ENCODE results near the gene NLN. TPM values are rescaled to one million over a fixed set of nuclear protein-coding genes. Genes with fewer than 3 reads are reported as not detected.
"Not testable (repeated sequence)": the region's sequence is repeated elsewhere in the genome, so short reads cannot be mapped to it uniquely, and the experiment has no call there.

Gene NLN
- total and polyA plus RNA-seq, 2 donors (not counting 1 experiment from before 2014, with no cell fraction given), result 1.7 to 6.8 TPM

DNA sequence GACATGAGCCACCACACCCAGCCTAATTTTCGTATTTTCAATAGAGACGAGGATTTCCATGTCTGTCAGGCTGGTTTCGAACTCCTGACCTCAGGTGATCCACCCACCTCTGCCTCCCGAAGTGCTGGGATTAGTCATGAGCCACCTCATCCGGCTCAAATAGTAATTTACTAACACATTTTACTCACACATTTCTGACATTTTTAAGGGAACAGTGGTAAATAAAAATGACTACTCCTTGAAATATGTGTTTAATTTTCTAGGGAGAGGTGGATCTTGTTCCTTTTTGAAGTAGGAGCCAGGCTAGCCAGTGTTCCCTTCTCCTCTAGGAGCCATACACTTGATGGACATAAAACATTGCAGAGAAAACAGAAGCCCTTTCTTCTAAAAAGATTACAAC, 149.2 kb downstream of the NLN start:
- Histone ChIP-seq H3K36me3 (replicated peaks in 1 of 2; ENCODE audit: control extremely low read depth in 1 of 2, control insufficient read depth in 1 of 2, extremely low read depth in 1 of 2, insufficient read depth in 2 of 2, low read length in 1 of 2) (no peaks in the 10 kb centered on the region), H3K4me3 (ENCODE audit: control extremely low read depth in 1 of 5, extremely low read depth in 1 of 5, insufficient read depth in 1 of 5, low read depth in 2 of 5, low read length in 4 of 5) (no peak overlapping the region), H3K27me3 (replicated peaks in 1 of 4; ENCODE audit: control extremely low read depth in 1 of 4, control insufficient read depth in 3 of 4, insufficient read depth in 4 of 4, low read length in 3 of 4) (no peaks in the 10 kb centered on the region), H3K9ac (ENCODE audit: low read length) (no peak overlapping the region), H3K4me1 (ENCODE audit: control insufficient read depth in 2 of 2, insufficient read depth in 2 of 2, low read length in 2 of 2) (peaks cover 5 to 12% of the 10 kb centered on the region in 2 donors), H3K9me3 (ENCODE audit: control extremely low read depth in 1 of 3, control insufficient read depth in 2 of 3, insufficient read depth in 1 of 3, low read length in 2 of 3) (peaks cover 0 to 2% (median 0%) of the 10 kb centered on the region in 3 donors), H3K4me2 (replicated peaks; ENCODE audit: low read depth, low read length, poor library complexity, severe bottlenecking) (no peak overlapping the region), H3K27ac (ENCODE audit: low read length in 2 of 2) (no peak overlapping the region), H2AFZ (ENCODE audit: insufficient read depth, low read depth, low read length, poor library complexity, severe bottlenecking) (no peak overlapping the region), H4K20me1 (ENCODE audit: control insufficient read depth, insufficient read depth, low read length, poor library complexity, severe bottlenecking) (no peaks in the 10 kb centered on the region), H3K79me2 (ENCODE audit: control insufficient read depth, insufficient read depth, low read length) (no peaks in the 10 kb centered on the region)
- H3K27me3 Mint-ChIP-seq, result no peaks in the 10 kb centered on the region
- peaks cover 6% of the 10 kb centered on the region for H3K9me3 Mint-ChIP-seq (ENCODE audit: insufficient read depth)
- no peak for DNase-seq
- ChIA-PET POLR2A (no interaction called here), CTCF (no interaction called here)
- no peak overlapping the region for H3K27ac Mint-ChIP-seq
- ATAC-seq (ENCODE audit: low read depth), result no peak
- H3K4me1 Mint-ChIP-seq, result peaks cover 13% of the 10 kb centered on the region
- TF ChIP-seq, protein P1, sequence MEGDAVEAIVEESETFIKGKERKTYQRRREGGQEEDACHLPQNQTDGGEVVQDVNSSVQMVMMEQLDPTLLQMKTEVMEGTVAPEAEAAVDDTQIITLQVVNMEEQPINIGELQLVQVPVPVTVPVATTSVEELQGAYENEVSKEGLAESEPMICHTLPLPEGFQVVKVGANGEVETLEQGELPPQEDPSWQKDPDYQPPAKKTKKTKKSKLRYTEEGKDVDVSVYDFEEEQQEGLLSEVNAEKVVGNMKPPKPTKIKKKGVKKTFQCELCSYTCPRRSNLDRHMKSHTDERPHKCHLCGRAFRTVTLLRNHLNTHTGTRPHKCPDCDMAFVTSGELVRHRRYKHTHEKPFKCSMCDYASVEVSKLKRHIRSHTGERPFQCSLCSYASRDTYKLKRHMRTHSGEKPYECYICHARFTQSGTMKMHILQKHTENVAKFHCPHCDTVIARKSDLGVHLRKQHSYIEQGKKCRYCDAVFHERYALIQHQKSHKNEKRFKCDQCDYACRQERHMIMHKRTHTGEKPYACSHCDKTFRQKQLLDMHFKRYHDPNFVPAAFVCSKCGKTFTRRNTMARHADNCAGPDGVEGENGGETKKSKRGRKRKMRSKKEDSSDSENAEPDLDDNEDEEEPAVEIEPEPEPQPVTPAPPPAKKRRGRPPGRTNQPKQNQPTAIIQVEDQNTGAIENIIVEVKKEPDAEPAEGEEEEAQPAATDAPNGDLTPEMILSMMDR (IDR thresholded peaks at IDR 0.05), result no peak
- no peak for TF ChIP-seq EZH2 (IDR thresholded peaks at IDR 0.05; ENCODE audit: borderline replicate concordance, insufficient read depth, low read depth, low read length, poor library complexity, severe bottlenecking)
- intact Hi-C loops (cut with micrococcal nuclease), result no loop called here
- WGBS (ENCODE audit: insufficient coverage), result 92% methylated on average over 2 of the region's 5 CpGs
- no peak overlapping the region for H3K4me3 Mint-ChIP-seq

DNA sequence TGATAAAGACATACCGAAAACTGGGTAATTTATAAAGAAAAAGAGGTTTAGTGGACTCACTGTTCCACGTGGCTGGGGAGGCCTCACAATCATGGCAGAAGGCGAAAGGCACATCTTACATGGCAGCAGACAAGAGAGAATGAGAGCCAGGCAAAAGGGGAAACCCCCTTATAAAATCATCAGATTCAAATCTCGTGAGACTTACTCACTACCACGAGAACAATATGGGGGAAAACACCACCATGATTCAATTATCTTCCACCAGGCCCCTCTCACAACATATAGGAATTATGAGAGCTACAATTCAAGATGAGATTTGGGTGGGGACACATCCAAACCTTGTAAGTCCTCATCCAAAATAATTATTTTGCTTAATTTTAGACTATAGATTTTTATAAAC, 149.8 kb downstream of the NLN start:
- H3K79me2 ChIP-seq (ENCODE audit: control insufficient read depth, insufficient read depth, low read length); H3K27ac ChIP-seq (ENCODE audit: low read length in 2 of 2); intact Hi-C loops (cut with micrococcal nuclease); POLR2A ChIA-PET; H3K9ac ChIP-seq (ENCODE audit: low read length); ATAC-seq (ENCODE audit: low read depth); H3K4me3 Mint-ChIP-seq; H3K4me3 ChIP-seq (ENCODE audit: control extremely low read depth in 1 of 5, extremely low read depth in 1 of 5, insufficient read depth in 1 of 5, low read depth in 2 of 5, low read length in 4 of 5); H3K27ac Mint-ChIP-seq; H2AFZ ChIP-seq (ENCODE audit: insufficient read depth, low read depth, low read length, poor library complexity, severe bottlenecking); H3K9me3 ChIP-seq (ENCODE audit: control extremely low read depth in 1 of 3, control insufficient read depth in 2 of 3, insufficient read depth in 1 of 3, low read length in 2 of 3); CTCF ChIA-PET; H4K20me1 ChIP-seq (ENCODE audit: control insufficient read depth, insufficient read depth, low read length, poor library complexity, severe bottlenecking); H3K4me2 ChIP-seq (replicated peaks; ENCODE audit: low read depth, low read length, poor library complexity, severe bottlenecking); H3K36me3 ChIP-seq (replicated peaks in 1 of 2; ENCODE audit: control extremely low read depth in 1 of 2, control insufficient read depth in 1 of 2, extremely low read depth in 1 of 2, insufficient read depth in 2 of 2, low read length in 1 of 2); DNase-seq; H3K9me3 Mint-ChIP-seq (ENCODE audit: insufficient read depth); H3K27me3 Mint-ChIP-seq; H3K27me3 ChIP-seq (replicated peaks in 1 of 4; ENCODE audit: control extremely low read depth in 1 of 4, control insufficient read depth in 3 of 4, insufficient read depth in 4 of 4, low read length in 3 of 4): not testable (repeated sequence)
- H3K4me1 ChIP-seq (ENCODE audit: control insufficient read depth in 2 of 2, insufficient read depth in 2 of 2, low read length in 2 of 2), result peaks cover 5 to 10% of the 10 kb centered on the region in 2 donors
- 90% methylated on average over 2 of the region's 5 CpGs for WGBS (ENCODE audit: insufficient coverage)
- H3K4me1 Mint-ChIP-seq, result peaks cover 11% of the 10 kb centered on the region

All from B cell (primary cell).